Lower leg skin (tissue), 3 donors: ENCODE measurements around the gene ZNF814.

ENCODE experiments used
- POLR2A ChIP-seq, 2 donors: fragments of 450-650 bp; IDR thresholded peaks; one replicate each; pipeline ENCODE4 v1.6.1; 2016 to 2017; ENCODE audit warnings: antibody characterized with exemption in 2 of 2, mild to moderate bottlenecking in 1 of 2, moderate library complexity in 1 of 2
- TF ChIP-seq, protein P1 (sequence below), 3 donors: fragments of 450-650 bp; IDR thresholded peaks; one replicate each; pipeline ENCODE4 v1.5.1; 2016; ENCODE audit warnings: antibody characterized with exemption in 3 of 3, mild to moderate bottlenecking in 3 of 3, moderate library complexity in 2 of 3

GRCh38 chr19:57830071-57830602, 58.7 kb downstream of the ZNF814 start, which contains the start of gene ZNF587B:
- TF ChIP-seq, protein P1, sequence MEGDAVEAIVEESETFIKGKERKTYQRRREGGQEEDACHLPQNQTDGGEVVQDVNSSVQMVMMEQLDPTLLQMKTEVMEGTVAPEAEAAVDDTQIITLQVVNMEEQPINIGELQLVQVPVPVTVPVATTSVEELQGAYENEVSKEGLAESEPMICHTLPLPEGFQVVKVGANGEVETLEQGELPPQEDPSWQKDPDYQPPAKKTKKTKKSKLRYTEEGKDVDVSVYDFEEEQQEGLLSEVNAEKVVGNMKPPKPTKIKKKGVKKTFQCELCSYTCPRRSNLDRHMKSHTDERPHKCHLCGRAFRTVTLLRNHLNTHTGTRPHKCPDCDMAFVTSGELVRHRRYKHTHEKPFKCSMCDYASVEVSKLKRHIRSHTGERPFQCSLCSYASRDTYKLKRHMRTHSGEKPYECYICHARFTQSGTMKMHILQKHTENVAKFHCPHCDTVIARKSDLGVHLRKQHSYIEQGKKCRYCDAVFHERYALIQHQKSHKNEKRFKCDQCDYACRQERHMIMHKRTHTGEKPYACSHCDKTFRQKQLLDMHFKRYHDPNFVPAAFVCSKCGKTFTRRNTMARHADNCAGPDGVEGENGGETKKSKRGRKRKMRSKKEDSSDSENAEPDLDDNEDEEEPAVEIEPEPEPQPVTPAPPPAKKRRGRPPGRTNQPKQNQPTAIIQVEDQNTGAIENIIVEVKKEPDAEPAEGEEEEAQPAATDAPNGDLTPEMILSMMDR (IDR thresholded peaks at IDR 0.05), result no peak
- TF ChIP-seq POLR2A (IDR thresholded peaks at IDR 0.05), result no peak
